ENCODE measurements around the gene CRYBB1.

Gene CRYBB1

GRCh38 chr22:26550498-26551033 lies 67.3 kb downstream of the CRYBB1 start:
- DNase-seq, result no peak

GRCh38 chr22:26549902-26550497 lies 67.8 kb downstream of the CRYBB1 start:
- no peak for DNase-seq

Data from activated CD8-positive, alpha-beta memory T cell treated with anti-CD3 and anti-CD28 coated beads, Interleukin-2, amount 50 U/mL, for 4 hours (primary cell).